ENCODE results near the gene GDPD5. TPM values are rescaled to one million over a fixed set of nuclear protein-coding genes. Genes with fewer than 3 reads are reported as not detected.
A peak's percentile ranks its signal among the peaks of the same experiment; 100 is the strongest.

GDPD5 gene
- total RNA-seq, 1 experiment from 2014 or later = 7.8 TPM

GRCh38 chr11:75565221-75565814 lies 39.6 kb upstream of the GDPD5 start:
- no peaks in the 10 kb centered on the region for H3K27me3 ChIP-seq (ENCODE audit: insufficient read depth, low read length)
- H2BK5ac ChIP-seq (ENCODE audit: insufficient read length, low read length) = no peak overlapping the region
- Mint-ChIP-seq H3K4me1 (peaks cover 32 to 42% of the 10 kb centered on the region in 2 experiments), H3K9me3 (no peaks in the 10 kb centered on the region), H3K27me3 (ENCODE audit: low read depth) (no peaks in the 10 kb centered on the region), H3K4me3 (peak overlapping the region; percentile 96; a peak in 3 of 5 replicates), H3K27ac (peak overlapping the region; percentile 44 to 94 (median 92); a peak in 4 of 7 replicates), H3K36me3 (ENCODE audit: insufficient read depth in 1 of 3, low read depth in 3 of 3) (peaks cover 37 to 58% (median 46%) of the 10 kb centered on the region in 3 experiments)
- H2BK120ac ChIP-seq (ENCODE audit: low read depth, low read length, poor library complexity, severe bottlenecking) = no peak overlapping the region
- no peak overlapping the region for H2BK15ac ChIP-seq (ENCODE audit: low read depth, low read length)
- no peak overlapping the region for H4K8ac ChIP-seq (replicated peaks; ENCODE audit: insufficient read length, low read depth, low read length)
- H3K9me3 ChIP-seq (ENCODE audit: control insufficient read depth, low read depth, low read length) = no peaks in the 10 kb centered on the region
- no peak overlapping the region for H2BK12ac ChIP-seq (ENCODE audit: insufficient read length, low read depth, low read length)
- no peak for TF ChIP-seq CTCF (conservative IDR thresholded peaks at IDR 0.05)
- H3K14ac ChIP-seq (ENCODE audit: insufficient read depth, low read length) = no peak overlapping the region
- no peak overlapping the region for H4K5ac ChIP-seq (ENCODE audit: insufficient read length, low read depth, low read length)
- H3K18ac ChIP-seq (ENCODE audit: insufficient read length, low read depth, low read length) = no peak overlapping the region
- DNase-seq = peak; percentile 51
- H3K9ac ChIP-seq (ENCODE audit: extremely low read depth, insufficient read length, low read length) = no peak overlapping the region
- H3K4me2 ChIP-seq (ENCODE audit: insufficient read depth, insufficient read length, low read length) = no peak overlapping the region
- no peak overlapping the region for H2BK20ac ChIP-seq (ENCODE audit: low read depth, low read length, poor library complexity, severe bottlenecking)
- WGBS (ENCODE audit: extremely low coverage, insufficient read length, low lambda C conversion rate) = no CpG with 5 or more reads among the region's 5 CpGs
- H3K56ac ChIP-seq (ENCODE audit: insufficient read length, low read depth, low read length) = no peak overlapping the region
- H2AK5ac ChIP-seq (ENCODE audit: insufficient read length, low read length) = no peak overlapping the region
- H3K79me1 ChIP-seq (ENCODE audit: insufficient read depth, low read depth, low read length, poor library complexity, severe bottlenecking) = peaks cover 3% of the 10 kb centered on the region
- H3K23ac ChIP-seq (ENCODE audit: insufficient read length, low read depth, low read length) = no peak overlapping the region
- no peak overlapping the region for H2AFZ ChIP-seq (ENCODE audit: low read length)
- H3K4me1 ChIP-seq (ENCODE audit: insufficient read depth, low read length) = peaks cover 9% of the 10 kb centered on the region
- no peak overlapping the region for H3K4ac ChIP-seq (ENCODE audit: low read depth, low read length)
- no peak overlapping the region for H3K27ac ChIP-seq (ENCODE audit: insufficient read length, low read depth, low read length)
- no peaks in the 10 kb centered on the region for H4K20me1 ChIP-seq (ENCODE audit: control insufficient read depth, insufficient read depth, insufficient read length)
- peaks cover 32% of the 10 kb centered on the region; the same call in 1 of the 2 replicates for H3K79me2 ChIP-seq (ENCODE audit: insufficient read depth, low read length)
- H3K23me2 ChIP-seq (ENCODE audit: insufficient read length, low read depth, low read length, poor library complexity, severe bottlenecking) = peaks cover 19% of the 10 kb centered on the region
- H4K91ac ChIP-seq (ENCODE audit: insufficient read length, low read depth, low read length) = no peak overlapping the region
- H3T11ph ChIP-seq (ENCODE audit: low read length) = no peak overlapping the region
